ENCODE data around the gene SNRPE.

SNRPE gene

DNA sequence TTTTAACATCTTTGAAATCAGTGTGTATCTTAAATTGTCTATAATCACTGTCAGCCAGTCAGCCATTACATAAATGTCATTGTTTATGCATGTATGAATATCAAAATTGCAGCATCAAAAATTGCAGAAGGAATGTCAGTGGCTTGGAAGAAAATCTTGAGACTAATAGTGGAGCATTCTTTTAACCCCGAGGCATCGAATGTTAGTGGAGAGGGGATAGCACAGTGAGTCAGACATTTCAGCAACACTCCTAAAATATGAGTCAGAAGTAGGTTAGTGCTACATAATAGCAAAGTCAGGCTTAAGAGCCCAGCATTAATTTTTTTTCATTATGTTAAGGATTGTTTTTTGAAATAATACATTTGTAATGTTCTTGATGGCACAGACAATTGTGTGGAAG is 45.5 kb downstream of the SNRPE start:
- TF ChIP-seq, protein P1, sequence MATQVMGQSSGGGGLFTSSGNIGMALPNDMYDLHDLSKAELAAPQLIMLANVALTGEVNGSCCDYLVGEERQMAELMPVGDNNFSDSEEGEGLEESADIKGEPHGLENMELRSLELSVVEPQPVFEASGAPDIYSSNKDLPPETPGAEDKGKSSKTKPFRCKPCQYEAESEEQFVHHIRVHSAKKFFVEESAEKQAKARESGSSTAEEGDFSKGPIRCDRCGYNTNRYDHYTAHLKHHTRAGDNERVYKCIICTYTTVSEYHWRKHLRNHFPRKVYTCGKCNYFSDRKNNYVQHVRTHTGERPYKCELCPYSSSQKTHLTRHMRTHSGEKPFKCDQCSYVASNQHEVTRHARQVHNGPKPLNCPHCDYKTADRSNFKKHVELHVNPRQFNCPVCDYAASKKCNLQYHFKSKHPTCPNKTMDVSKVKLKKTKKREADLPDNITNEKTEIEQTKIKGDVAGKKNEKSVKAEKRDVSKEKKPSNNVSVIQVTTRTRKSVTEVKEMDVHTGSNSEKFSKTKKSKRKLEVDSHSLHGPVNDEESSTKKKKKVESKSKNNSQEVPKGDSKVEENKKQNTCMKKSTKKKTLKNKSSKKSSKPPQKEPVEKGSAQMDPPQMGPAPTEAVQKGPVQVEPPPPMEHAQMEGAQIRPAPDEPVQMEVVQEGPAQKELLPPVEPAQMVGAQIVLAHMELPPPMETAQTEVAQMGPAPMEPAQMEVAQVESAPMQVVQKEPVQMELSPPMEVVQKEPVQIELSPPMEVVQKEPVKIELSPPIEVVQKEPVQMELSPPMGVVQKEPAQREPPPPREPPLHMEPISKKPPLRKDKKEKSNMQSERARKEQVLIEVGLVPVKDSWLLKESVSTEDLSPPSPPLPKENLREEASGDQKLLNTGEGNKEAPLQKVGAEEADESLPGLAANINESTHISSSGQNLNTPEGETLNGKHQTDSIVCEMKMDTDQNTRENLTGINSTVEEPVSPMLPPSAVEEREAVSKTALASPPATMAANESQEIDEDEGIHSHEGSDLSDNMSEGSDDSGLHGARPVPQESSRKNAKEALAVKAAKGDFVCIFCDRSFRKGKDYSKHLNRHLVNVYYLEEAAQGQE (IDR thresholded peaks at IDR 0.05; ENCODE audit: insufficient read depth in 1 of 2, low read depth in 2 of 2, low read length in 2 of 2) = no peak
- TF ChIP-seq FOXP2 (optimal IDR thresholded peaks at IDR 0.05; ENCODE audit: borderline replicate concordance, extremely low read depth, extremely low read length, insufficient read depth) (no peak), TAF1 (IDR thresholded peaks at IDR 0.05; ENCODE audit: borderline replicate concordance, insufficient read depth, low read length) (no peak), POLR2AphosphoS5 (IDR thresholded peaks at IDR 0.05; ENCODE audit: low read depth, low read length) (no peak), SIN3A (IDR thresholded peaks at IDR 0.05; ENCODE audit: borderline replicate concordance, insufficient read depth, low read length) (no peak)

DNA sequence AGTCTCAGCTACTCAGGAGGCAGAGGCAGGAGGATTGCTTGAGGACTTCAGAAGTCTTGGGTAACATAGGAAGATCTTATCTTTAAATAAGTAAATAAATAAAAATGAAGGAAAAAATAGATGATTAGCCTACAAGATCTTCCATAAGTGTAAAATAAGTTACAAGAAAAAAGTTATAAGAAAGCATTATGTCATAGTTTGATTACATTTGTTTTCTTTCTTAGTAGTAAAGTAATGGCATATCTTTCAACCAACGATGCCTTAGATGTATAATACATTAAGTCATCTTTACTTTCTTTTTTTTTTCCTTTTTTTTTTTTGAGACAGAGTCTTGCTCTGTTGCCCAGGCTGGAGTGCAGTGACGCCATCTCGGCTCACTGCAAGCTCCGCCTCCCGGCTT is 46.5 kb downstream of the SNRPE start:
- TF ChIP-seq FOXP2 (optimal IDR thresholded peaks at IDR 0.05; ENCODE audit: borderline replicate concordance, extremely low read depth, extremely low read length, insufficient read depth) = no peak
- TF ChIP-seq TAF1 (IDR thresholded peaks at IDR 0.05; ENCODE audit: borderline replicate concordance, insufficient read depth, low read length) = no peak
- TF ChIP-seq, protein P1 (IDR thresholded peaks at IDR 0.05; ENCODE audit: insufficient read depth in 1 of 2, low read depth in 2 of 2, low read length in 2 of 2) = no peak
- no peak for TF ChIP-seq POLR2AphosphoS5 (IDR thresholded peaks at IDR 0.05; ENCODE audit: low read depth, low read length)
- no peak for TF ChIP-seq SIN3A (IDR thresholded peaks at IDR 0.05; ENCODE audit: borderline replicate concordance, insufficient read depth, low read length)

DNA sequence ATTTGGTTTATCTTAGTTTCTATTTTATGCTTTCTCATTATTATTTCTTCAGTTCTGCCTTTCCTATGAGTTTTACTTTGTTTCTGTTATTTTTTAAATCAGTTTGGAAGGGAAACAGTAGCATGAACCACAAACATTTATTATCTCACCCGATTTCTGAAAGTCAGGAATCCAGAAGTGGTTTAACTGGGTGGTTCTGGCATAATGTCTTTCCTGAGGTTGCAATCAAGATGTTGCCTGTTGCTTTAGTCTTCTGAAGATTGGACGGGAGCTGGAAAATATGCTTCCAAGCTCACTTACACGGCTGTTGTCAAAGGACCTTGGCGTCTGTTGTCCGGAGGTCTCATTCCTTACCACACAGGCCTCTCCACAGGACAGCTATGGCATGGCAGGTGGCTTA is 50.4 kb downstream of the SNRPE start:
- TF ChIP-seq FOXP2 (optimal IDR thresholded peaks at IDR 0.05; ENCODE audit: borderline replicate concordance, extremely low read depth, extremely low read length, insufficient read depth) = no peak
- TF ChIP-seq POLR2AphosphoS5 (IDR thresholded peaks at IDR 0.05; ENCODE audit: low read depth, low read length) = no peak
- TF ChIP-seq TAF1 (IDR thresholded peaks at IDR 0.05; ENCODE audit: borderline replicate concordance, insufficient read depth, low read length) = no peak
- TF ChIP-seq, protein P1 (IDR thresholded peaks at IDR 0.05; ENCODE audit: insufficient read depth in 1 of 2, low read depth in 2 of 2, low read length in 2 of 2) = no peak

DNA sequence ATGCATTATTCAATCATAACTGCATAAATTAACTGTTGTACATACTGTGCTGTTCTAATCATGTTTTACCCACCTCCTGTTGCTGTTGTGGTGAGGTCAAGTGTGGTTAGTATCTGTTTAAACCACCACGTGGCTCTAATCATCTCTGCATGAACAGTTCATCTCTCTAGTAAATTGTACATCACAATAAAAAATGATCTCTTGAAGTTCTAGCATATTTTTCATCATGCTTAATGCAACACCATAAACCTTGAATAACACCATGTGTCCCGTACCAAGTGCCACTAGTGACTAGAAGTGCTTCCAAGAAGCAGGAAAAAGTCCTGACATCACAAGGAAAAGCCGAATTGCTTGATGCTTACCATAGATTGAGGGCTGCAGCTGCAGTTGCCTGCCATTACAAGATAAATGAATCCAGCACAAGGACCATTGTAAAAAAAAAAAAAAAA is 51.7 kb downstream of the SNRPE start:
- TF ChIP-seq POLR2AphosphoS5 (IDR thresholded peaks at IDR 0.05; ENCODE audit: low read depth, low read length) (no peak), SIN3A (IDR thresholded peaks at IDR 0.05; ENCODE audit: borderline replicate concordance, insufficient read depth, low read length) (no peak), TAF1 (IDR thresholded peaks at IDR 0.05; ENCODE audit: borderline replicate concordance, insufficient read depth, low read length) (no peak), FOXP2 (optimal IDR thresholded peaks at IDR 0.05; ENCODE audit: borderline replicate concordance, extremely low read depth, extremely low read length, insufficient read depth) (no peak)
- TF ChIP-seq, protein P1 (IDR thresholded peaks at IDR 0.05; ENCODE audit: insufficient read depth in 1 of 2, low read depth in 2 of 2, low read length in 2 of 2) = no peak

DNA sequence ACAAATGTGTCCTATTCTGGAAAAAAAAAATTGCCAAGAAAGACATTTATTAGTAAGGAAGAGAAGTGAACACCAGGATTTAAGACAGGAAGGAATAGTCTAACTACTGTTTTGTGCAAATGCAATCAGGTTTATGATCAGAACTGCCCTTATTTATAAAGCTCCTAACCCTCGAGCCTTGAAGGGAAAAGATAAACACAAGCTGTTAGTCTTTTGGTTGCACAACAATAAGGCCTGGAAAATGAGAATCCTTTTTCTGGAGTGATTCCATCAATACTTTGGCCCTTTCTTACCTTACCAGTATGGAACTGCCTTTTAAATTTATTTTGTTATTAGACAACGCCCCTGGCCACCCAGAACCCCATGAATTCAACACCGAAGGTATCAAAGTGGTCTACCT is 52.9 kb downstream of the SNRPE start:
- TF ChIP-seq, protein P1 (IDR thresholded peaks at IDR 0.05; ENCODE audit: insufficient read depth in 1 of 2, low read depth in 2 of 2, low read length in 2 of 2) = no peak
- TF ChIP-seq FOXP2 (optimal IDR thresholded peaks at IDR 0.05; ENCODE audit: borderline replicate concordance, extremely low read depth, extremely low read length, insufficient read depth) = no peak
- TF ChIP-seq POLR2AphosphoS5 (IDR thresholded peaks at IDR 0.05; ENCODE audit: low read depth, low read length) = no peak
- TF ChIP-seq SIN3A (IDR thresholded peaks at IDR 0.05; ENCODE audit: borderline replicate concordance, insufficient read depth, low read length) = no peak
- TF ChIP-seq TAF1 (IDR thresholded peaks at IDR 0.05; ENCODE audit: borderline replicate concordance, insufficient read depth, low read length) = no peak
